GM23338 (cell line): ENCODE data around the gene MVP. TPM values are rescaled to one million over a fixed set of nuclear protein-coding genes. Genes with fewer than 3 reads are reported as not detected.

Experiments
- ATAC-seq: fragments of 200-7000 bp; cut with Tn5 transposase; 3 replicates; pipeline ENCODE4 v1.9.1; 2020
- DNase-seq: peaks from one replicate; pipeline ENCODE4 v3.0.0-alpha.2; 2015; ENCODE audit warnings: low spot score
- H2AFZ ChIP-seq: fragments of 200-600 bp; sonication (generic); 2 replicates; pipeline ENCODE4 v1.8.0; 2016; ENCODE audit warnings: antibody characterized with exemption, mild to moderate bottlenecking, moderate library complexity
- H3F3A ChIP-seq: fragments of 200-600 bp; sonication (generic); replicated peaks from 2 replicates; pipeline ENCODE4 v1.8.0; 2017; ENCODE audit warnings: antibody characterized with exemption, mixed run types, low read depth
- H3K27ac ChIP-seq: fragments of 200-600 bp; sonication (generic); 2 replicates; pipeline ENCODE4 v1.6.1; 2016; ENCODE audit warnings: low read depth
- H3K27me3 ChIP-seq: fragments of 200-600 bp; sonication (generic); 2 replicates; pipeline ENCODE4 v1.8.0; 2016; ENCODE audit warnings: mild to moderate bottlenecking, mixed run types, moderate library complexity; ENCODE audit not compliant: insufficient read depth
- H3K36me3 ChIP-seq: fragments of 200-600 bp; sonication (generic); 2 replicates; pipeline ENCODE4 v1.8.0; 2016; ENCODE audit warnings: mild to moderate bottlenecking; ENCODE audit not compliant: insufficient read depth
- H3K4me1 ChIP-seq: fragments of 200-600 bp; sonication (generic); 2 replicates; pipeline ENCODE4 v1.8.0; 2016; ENCODE audit warnings: mild to moderate bottlenecking, moderate library complexity; ENCODE audit not compliant: insufficient read depth
- H3K4me2 ChIP-seq: fragments of 200-600 bp; sonication (generic); 2 replicates; pipeline ENCODE4 v1.7.1; 2017; ENCODE audit warnings: mixed run types
- H3K4me3 ChIP-seq: fragments of 200-600 bp; sonication (generic); 2 replicates; pipeline ENCODE4 v1.6.1; 2016; ENCODE audit warnings: mixed run types
- H3K79me2 ChIP-seq: fragments of 200-600 bp; sonication (generic); replicated peaks from 2 replicates; pipeline ENCODE4 v1.8.0; 2017; ENCODE audit warnings: mild to moderate bottlenecking; ENCODE audit not compliant: insufficient read depth
- H3K9me2 ChIP-seq: fragments of 200-600 bp; sonication (generic); 2 replicates; pipeline ENCODE4 v1.8.0; 2017; ENCODE audit not compliant: insufficient read depth
- H4K20me1 ChIP-seq: fragments of 200-600 bp; sonication (generic); replicated peaks from 2 replicates; pipeline ENCODE4 v1.8.0; 2017; ENCODE audit warnings: mild to moderate bottlenecking; ENCODE audit not compliant: insufficient read depth
- H3K27ac Mint-ChIP-seq: 2 replicates; pipeline ENCODE4 v1.8.0; 2020; ENCODE audit warnings: inconsistent platforms, mild to moderate bottlenecking, moderate library complexity, mixed read lengths
- H3K27me3 Mint-ChIP-seq: 3 replicates; pipeline ENCODE4 v1.8.0; 2022; ENCODE audit warnings: low read depth, mild to moderate bottlenecking, moderate library complexity, mixed read lengths, inconsistent platforms; ENCODE audit not compliant: insufficient read depth, poor library complexity
- H3K36me3 Mint-ChIP-seq: 3 replicates; pipeline ENCODE4 v1.8.0; 2021; ENCODE audit warnings: low read depth, mild to moderate bottlenecking, inconsistent platforms, moderate library complexity, mixed read lengths
- H3K4me1 Mint-ChIP-seq: 3 replicates; pipeline ENCODE4 v1.8.0; 2020; ENCODE audit warnings: mild to moderate bottlenecking, inconsistent platforms, mixed read lengths
- H3K4me3 Mint-ChIP-seq: 3 replicates; pipeline ENCODE4 v1.8.0; 2021; ENCODE audit warnings: moderate library complexity, mild to moderate bottlenecking, inconsistent platforms, mixed read lengths
- H3K9me3 Mint-ChIP-seq: 3 replicates; pipeline ENCODE4 v1.8.0; 2020; ENCODE audit warnings: moderate library complexity, mild to moderate bottlenecking, inconsistent platforms, mixed read lengths
- CREB1 ChIP-seq: fragments of 250-450 bp; sonication (Bioruptor Pico); IDR thresholded peaks from 2 replicates; pipeline ENCODE4 v1.5.0; 2020; ENCODE audit warnings: low read depth, mild to moderate bottlenecking, moderate library complexity
- EZH2phosphoT487 ChIP-seq: fragments of 200-600 bp; sonication (generic); IDR thresholded peaks from one replicate; pipeline ENCODE4 v1.8.1; 2018; ENCODE audit warnings: antibody characterized with exemption; ENCODE audit not compliant: unreplicated experiment
- JUNB ChIP-seq: IDR thresholded peaks from one replicate; pipeline ENCODE4 v1.6.1; 2016; ENCODE audit warnings: antibody characterized with exemption; ENCODE audit not compliant: unreplicated experiment
- NANOG ChIP-seq: IDR thresholded peaks from 2 replicates; pipeline ENCODE4 v1.6.1; 2016; ENCODE audit warnings: antibody characterized with exemption, borderline replicate concordance
- POLR2AphosphoS5 ChIP-seq: IDR thresholded peaks from 2 replicates; pipeline ENCODE4 v1.6.1; 2016; ENCODE audit warnings: antibody characterized with exemption, low read depth
- STAT1 ChIP-seq: IDR thresholded peaks from one replicate; pipeline ENCODE4 v1.6.1; 2016; ENCODE audit warnings: antibody characterized with exemption; ENCODE audit not compliant: unreplicated experiment
- ZNF114 ChIP-seq: fragments of 250-450 bp; sonication (Bioruptor Pico); IDR thresholded peaks from 2 replicates; pipeline ENCODE4 v1.5.0; 2020; ENCODE audit warnings: mild to moderate bottlenecking, moderate library complexity
- ZNF331 ChIP-seq: fragments of 250-450 bp; sonication (Bioruptor Pico); IDR thresholded peaks from 2 replicates; pipeline ENCODE4 v1.5.0; 2020; ENCODE audit warnings: low read depth, mild to moderate bottlenecking, moderate library complexity
- polyA plus RNA-seq: library from polyadenylated mRNA; unstranded; fragments of >200 nt; fragmentation: Nextera tagmentation; extraction: Ambion mirVana; gene quantifications from 2 replicates; pipeline ENCODE4 v1.2.1, GENCODE V29; 2016
- total RNA-seq: library from RNA; depleted of rRNA; stranded (reverse); fragments of >200 nt; shearing (Covaris generic); gene quantifications from 2 replicates; pipeline ENCODE4 v1.2.3, GENCODE V29; 2014
- TF ChIP-seq, protein P1 (sequence below): IDR thresholded peaks from one replicate; pipeline ENCODE4 v1.6.1; 2018; ENCODE audit warnings: antibody characterized with exemption; ENCODE audit not compliant: unreplicated experiment
- TF ChIP-seq, protein P2 (sequence below): IDR thresholded peaks from 2 replicates; pipeline ENCODE4 v1.6.1; 2016; ENCODE audit warnings: antibody characterized with exemption
- TF ChIP-seq, protein P3 (sequence below), 2 experiments: fragments of 200-600 bp in 1 of 2; sonication (generic) in 1 of 2; conservative IDR thresholded peaks; 2 replicates each; pipeline versions ENCODE4 v1.5.1 to v1.6.1; 2016 to 2017; ENCODE audit warnings: antibody characterized with exemption in 2 of 2, low read depth in 2 of 2, mild to moderate bottlenecking in 2 of 2, moderate library complexity in 1 of 2

Gene MVP
- total and polyA plus RNA-seq, 2 experiments from 2014 or later: 1.4 to 3.7 TPM

DNA sequence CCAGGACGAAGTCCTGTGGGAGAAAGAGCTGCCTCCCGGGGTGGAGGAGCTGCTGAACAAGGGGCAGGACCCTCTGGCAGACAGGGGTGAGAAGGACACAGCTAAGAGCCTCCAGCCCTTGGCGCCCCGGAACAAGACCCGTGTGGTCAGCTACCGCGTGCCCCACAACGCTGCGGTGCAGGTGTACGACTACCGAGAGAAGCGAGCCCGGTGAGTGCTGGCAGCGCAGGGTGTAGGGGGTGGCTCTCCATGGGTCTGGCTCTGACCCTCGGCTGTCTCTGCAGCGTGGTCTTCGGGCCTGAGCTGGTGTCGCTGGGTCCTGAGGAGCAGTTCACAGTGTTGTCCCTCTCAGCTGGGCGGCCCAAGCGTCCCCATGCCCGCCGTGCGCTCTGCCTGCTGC lies 21.4 kb downstream of the MVP start (continued):
- TF ChIP-seq, protein P1, sequence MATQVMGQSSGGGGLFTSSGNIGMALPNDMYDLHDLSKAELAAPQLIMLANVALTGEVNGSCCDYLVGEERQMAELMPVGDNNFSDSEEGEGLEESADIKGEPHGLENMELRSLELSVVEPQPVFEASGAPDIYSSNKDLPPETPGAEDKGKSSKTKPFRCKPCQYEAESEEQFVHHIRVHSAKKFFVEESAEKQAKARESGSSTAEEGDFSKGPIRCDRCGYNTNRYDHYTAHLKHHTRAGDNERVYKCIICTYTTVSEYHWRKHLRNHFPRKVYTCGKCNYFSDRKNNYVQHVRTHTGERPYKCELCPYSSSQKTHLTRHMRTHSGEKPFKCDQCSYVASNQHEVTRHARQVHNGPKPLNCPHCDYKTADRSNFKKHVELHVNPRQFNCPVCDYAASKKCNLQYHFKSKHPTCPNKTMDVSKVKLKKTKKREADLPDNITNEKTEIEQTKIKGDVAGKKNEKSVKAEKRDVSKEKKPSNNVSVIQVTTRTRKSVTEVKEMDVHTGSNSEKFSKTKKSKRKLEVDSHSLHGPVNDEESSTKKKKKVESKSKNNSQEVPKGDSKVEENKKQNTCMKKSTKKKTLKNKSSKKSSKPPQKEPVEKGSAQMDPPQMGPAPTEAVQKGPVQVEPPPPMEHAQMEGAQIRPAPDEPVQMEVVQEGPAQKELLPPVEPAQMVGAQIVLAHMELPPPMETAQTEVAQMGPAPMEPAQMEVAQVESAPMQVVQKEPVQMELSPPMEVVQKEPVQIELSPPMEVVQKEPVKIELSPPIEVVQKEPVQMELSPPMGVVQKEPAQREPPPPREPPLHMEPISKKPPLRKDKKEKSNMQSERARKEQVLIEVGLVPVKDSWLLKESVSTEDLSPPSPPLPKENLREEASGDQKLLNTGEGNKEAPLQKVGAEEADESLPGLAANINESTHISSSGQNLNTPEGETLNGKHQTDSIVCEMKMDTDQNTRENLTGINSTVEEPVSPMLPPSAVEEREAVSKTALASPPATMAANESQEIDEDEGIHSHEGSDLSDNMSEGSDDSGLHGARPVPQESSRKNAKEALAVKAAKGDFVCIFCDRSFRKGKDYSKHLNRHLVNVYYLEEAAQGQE: no peak
- TF ChIP-seq, protein P2, sequence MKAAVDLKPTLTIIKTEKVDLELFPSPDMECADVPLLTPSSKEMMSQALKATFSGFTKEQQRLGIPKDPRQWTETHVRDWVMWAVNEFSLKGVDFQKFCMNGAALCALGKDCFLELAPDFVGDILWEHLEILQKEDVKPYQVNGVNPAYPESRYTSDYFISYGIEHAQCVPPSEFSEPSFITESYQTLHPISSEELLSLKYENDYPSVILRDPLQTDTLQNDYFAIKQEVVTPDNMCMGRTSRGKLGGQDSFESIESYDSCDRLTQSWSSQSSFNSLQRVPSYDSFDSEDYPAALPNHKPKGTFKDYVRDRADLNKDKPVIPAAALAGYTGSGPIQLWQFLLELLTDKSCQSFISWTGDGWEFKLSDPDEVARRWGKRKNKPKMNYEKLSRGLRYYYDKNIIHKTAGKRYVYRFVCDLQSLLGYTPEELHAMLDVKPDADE: no peak
- no peak for TF ChIP-seq POLR2AphosphoS5
- TF ChIP-seq, protein P3, sequence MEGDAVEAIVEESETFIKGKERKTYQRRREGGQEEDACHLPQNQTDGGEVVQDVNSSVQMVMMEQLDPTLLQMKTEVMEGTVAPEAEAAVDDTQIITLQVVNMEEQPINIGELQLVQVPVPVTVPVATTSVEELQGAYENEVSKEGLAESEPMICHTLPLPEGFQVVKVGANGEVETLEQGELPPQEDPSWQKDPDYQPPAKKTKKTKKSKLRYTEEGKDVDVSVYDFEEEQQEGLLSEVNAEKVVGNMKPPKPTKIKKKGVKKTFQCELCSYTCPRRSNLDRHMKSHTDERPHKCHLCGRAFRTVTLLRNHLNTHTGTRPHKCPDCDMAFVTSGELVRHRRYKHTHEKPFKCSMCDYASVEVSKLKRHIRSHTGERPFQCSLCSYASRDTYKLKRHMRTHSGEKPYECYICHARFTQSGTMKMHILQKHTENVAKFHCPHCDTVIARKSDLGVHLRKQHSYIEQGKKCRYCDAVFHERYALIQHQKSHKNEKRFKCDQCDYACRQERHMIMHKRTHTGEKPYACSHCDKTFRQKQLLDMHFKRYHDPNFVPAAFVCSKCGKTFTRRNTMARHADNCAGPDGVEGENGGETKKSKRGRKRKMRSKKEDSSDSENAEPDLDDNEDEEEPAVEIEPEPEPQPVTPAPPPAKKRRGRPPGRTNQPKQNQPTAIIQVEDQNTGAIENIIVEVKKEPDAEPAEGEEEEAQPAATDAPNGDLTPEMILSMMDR (conservative IDR thresholded peaks at IDR 0.05; ENCODE audit: low read depth in 2 of 2): no peak
- TF ChIP-seq JUNB: no peak
- TF ChIP-seq ZNF114 (CRISPR knock-in tag): no peak
- TF ChIP-seq STAT1: no peak
- TF ChIP-seq NANOG: no peak
- no peak for TF ChIP-seq EZH2phosphoT487
- no peak for TF ChIP-seq CREB1

DNA sequence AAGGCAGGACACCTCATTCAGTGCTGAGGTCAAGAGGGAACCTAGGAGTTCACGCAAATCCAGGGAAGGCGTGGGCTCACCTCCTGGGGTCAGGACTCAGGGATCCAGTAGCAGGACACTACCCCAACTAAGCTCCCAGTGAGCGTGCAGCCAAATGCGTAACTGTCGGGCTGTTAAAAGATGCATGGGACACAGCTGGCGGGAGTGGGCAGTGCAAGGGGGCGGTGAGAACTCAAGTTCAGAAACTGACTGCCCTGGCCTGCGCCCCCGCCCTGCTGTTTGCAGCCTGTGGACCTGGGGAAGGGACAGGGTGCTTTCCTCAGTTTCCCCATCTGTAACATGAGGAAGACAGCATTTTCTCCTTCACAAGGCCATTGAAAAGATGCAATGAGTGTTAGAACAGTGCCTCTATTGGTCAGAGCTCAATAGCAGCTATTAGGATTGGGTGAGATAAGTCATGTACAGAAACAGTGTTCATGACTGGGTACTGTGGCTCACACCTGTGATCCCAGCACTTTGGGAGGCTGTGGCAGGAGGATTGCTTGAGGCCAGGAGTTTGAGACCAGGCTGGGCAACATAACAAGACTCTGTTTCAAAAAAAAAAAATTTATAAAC lies 22.6 kb downstream of the MVP start:
- H3K27ac ChIP-seq: no peak overlapping the region
- no peaks in the 10 kb centered on the region for H3K36me3 Mint-ChIP-seq
- H3K4me1 Mint-ChIP-seq: no peaks in the 10 kb centered on the region
- no peak overlapping the region for H3K4me3 Mint-ChIP-seq
- H3K79me2 ChIP-seq: no peaks in the 10 kb centered on the region
- no peak overlapping the region for H3K4me3 ChIP-seq
- H3K4me2 ChIP-seq: no peak overlapping the region
- H3K27me3 Mint-ChIP-seq: peaks cover 9% of the 10 kb centered on the region
- TF ChIP-seq, protein P3 (conservative IDR thresholded peaks at IDR 0.05; ENCODE audit: low read depth in 2 of 2): peak; percentile 19; a peak in 2 of 4 replicates
- no peak for TF ChIP-seq ZNF331 (CRISPR knock-in tag)
- TF ChIP-seq POLR2AphosphoS5: no peak
- H3K9me3 Mint-ChIP-seq: no peaks in the 10 kb centered on the region
- H3K36me3 ChIP-seq: no peaks in the 10 kb centered on the region
- no peak overlapping the region for H2AFZ ChIP-seq
- DNase-seq (no peak), ATAC-seq (peak; percentile 34; the same call in 2 of the 3 replicates)
- no peaks in the 10 kb centered on the region for H3F3A ChIP-seq
- no peaks in the 10 kb centered on the region for H3K27me3 ChIP-seq
- no peaks in the 10 kb centered on the region for H4K20me1 ChIP-seq
- no peaks in the 10 kb centered on the region for H3K9me2 ChIP-seq
- H3K4me1 ChIP-seq: no peaks in the 10 kb centered on the region
- H3K27ac Mint-ChIP-seq: no peak overlapping the region
